ENCODE data around the gene AQP12B.

- TF ChIP-seq ATM (IDR thresholded peaks at IDR 0.05; ENCODE audit: borderline replicate concordance) (no peak), RNF219 (CRISPR knock-in tag; IDR thresholded peaks at IDR 0.05) (no peak), CTCF (CRISPR knock-in tag; IDR thresholded peaks at IDR 0.05) (no peak), E2F1 (CRISPR knock-in tag; IDR thresholded peaks at IDR 0.05) (no peak), RBM39 (IDR thresholded peaks at IDR 0.05; ENCODE audit: low read depth, low read length, poor library complexity, severe bottlenecking) (no peak)
Observed at GRCh38 chr2:240725266-240725665, 42.6 kb upstream of the AQP12B start.

Data from HepG2 (cell line).